Calu3 (cell line): ENCODE results near the gene ANKEF1. TPM values are rescaled to one million over a fixed set of nuclear protein-coding genes. Genes with fewer than 3 reads are reported as not detected.
"Not testable (repeated sequence)": the region's sequence is repeated elsewhere in the genome, so short reads cannot be mapped to it uniquely, and the experiment has no call there.

Experiments used
- BruUV-seq: library from RNA; stranded (reverse); fragments of 400-500 nt; replicated peaks from 2 replicates; lab custom pipeline; 2021; lab: Mats Ljungman, UMichigan
- CTCF ChIA-PET: fragments of 300-600 bp; sonication (Branson Sonifier 250); formaldehyde crosslinking; loops from one replicate; lab custom pipeline; 2022; ENCODE audit warnings: antibody characterized with exemption; lab: Charles Lee
- DNase-seq: peaks from one replicate; pipeline ENCODE4 v3.0.0; 2022
- H3K27ac Mint-ChIP-seq: one replicate; pipeline ENCODE4 v1.8.0; 2022; ENCODE audit warnings: mixed read lengths; ENCODE audit not compliant: unreplicated experiment
- H3K27me3 Mint-ChIP-seq: one replicate; pipeline ENCODE4 v1.8.0; 2022; ENCODE audit warnings: mixed read lengths; ENCODE audit not compliant: unreplicated experiment
- H3K36me3 Mint-ChIP-seq: one replicate; pipeline ENCODE4 v1.8.0; 2022; ENCODE audit warnings: mild to moderate bottlenecking, moderate library complexity, mixed read lengths; ENCODE audit not compliant: insufficient read depth, unreplicated experiment
- H3K4me1 Mint-ChIP-seq: one replicate; pipeline ENCODE4 v1.8.0; 2022; ENCODE audit warnings: mild to moderate bottlenecking, low read depth, mixed read lengths; ENCODE audit not compliant: unreplicated experiment
- H3K4me3 Mint-ChIP-seq: one replicate; pipeline ENCODE4 v1.8.0; 2022; ENCODE audit warnings: mild to moderate bottlenecking, low read depth, moderate library complexity, mixed read lengths; ENCODE audit not compliant: unreplicated experiment
- H3K9me3 Mint-ChIP-seq: one replicate; pipeline ENCODE4 v1.8.0; 2022; ENCODE audit warnings: low read depth, mixed read lengths; ENCODE audit not compliant: unreplicated experiment
- intact Hi-C: fragments of 100-400 bp; cut with micrococcal nuclease; formaldehyde crosslinking; loops from one replicate; pipeline ENCODE4 v1.10.0; 2022; ENCODE audit not compliant: unreplicated experiment
- total RNA-seq: library from RNA; stranded (reverse); gene quantifications from 2 replicates; pipeline ENCODE4 v1.2.3, GENCODE V29; 2022
- TF ChIP-seq, protein P1 (sequence below): fragments of 200-600 bp; IDR thresholded peaks from one replicate; pipeline ENCODE4 v1.8.0; 2022; ENCODE audit warnings: antibody characterized with exemption; ENCODE audit not compliant: unreplicated experiment

ANKEF1 gene
- total RNA-seq, 1 experiment from 2014 or later = 9.0 TPM

DNA sequence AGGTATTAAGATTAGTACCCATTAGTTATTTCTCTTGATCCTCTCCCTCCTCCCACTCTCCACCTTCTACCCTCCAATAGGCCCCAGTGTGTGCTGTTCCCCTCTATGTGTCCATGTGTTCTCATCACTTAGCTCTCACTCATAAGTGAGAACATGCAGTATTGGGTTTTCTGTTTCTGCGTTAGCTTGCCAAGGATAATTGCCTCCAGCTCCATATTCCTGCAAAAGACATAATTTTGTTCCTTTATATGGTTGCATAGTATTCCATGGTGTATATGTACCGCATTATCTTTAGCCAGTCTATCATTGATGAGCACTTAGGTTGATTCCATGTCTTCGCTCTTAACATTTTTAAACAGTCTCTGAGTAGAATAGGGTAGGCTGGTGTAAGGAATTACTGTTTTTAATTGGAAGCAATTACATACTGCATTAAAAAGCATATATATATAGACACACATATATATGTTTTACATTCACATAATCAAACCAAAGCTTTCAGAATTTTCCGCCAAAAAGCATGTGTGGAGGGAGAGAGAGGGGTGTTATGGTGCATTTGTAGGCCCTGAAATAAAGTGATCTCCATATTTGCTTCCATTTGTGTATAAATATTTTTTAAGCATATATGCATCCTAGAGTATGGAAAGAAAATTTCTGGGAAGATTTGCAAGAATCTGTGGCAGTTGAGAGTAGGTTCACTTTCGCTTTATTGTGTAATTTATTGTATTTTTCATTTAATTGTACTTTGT is 709 bp upstream of the ANKEF1 start:
- intact Hi-C loops = no loop called here

DNA sequence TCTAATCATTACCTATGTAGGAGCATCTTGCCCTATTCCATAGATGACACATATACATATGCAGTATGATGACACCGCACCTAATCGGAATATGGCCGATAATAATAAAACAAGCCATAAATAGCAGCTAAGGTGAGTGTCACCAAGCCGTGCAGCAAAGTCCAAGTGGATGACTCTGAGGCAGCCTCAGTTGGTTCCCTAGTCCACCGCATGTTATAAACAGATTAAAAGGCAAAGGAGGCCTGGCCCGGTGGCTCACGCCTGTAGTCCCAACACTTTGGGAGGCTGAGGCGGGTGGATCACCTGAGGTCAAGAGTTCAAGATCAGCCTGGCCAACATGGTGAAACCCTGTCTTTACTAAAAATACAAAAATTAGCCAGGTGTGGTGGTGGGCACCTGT is 1.5 kb downstream of the ANKEF1 start:
- BruUV-seq, H3K4me1 Mint-ChIP-seq, H3K9me3 Mint-ChIP-seq, H3K27ac Mint-ChIP-seq, CTCF ChIA-PET, H3K4me3 Mint-ChIP-seq, H3K27me3 Mint-ChIP-seq, DNase-seq: not testable (repeated sequence)
- peaks cover 22% of the 10 kb centered on the region for H3K36me3 Mint-ChIP-seq
- intact Hi-C loops = loop anchor here (5.0 kb wide), 1 partner anchor 36 kb away; no protein-coding TSS in a partner anchor

More for the DNA sequence above, 709 bp upstream of the ANKEF1 start:
- Mint-ChIP-seq H3K4me3 (no peak overlapping the region), H3K36me3 (peaks cover 13% of the 10 kb centered on the region), H3K4me1 (no peaks in the 10 kb centered on the region), H3K27me3 (no peaks in the 10 kb centered on the region), H3K9me3 (no peaks in the 10 kb centered on the region), H3K27ac (no peak overlapping the region)
- no TSS peak for BruUV-seq
- no peak for DNase-seq
- CTCF ChIA-PET = interaction anchor here (0.6 to 1.2 kb wide), 5 partner anchors 29 to 417 kb away, joined by 3 to 8 read pairs (median 5); no protein-coding TSS in a partner anchor
- TF ChIP-seq, protein P1, sequence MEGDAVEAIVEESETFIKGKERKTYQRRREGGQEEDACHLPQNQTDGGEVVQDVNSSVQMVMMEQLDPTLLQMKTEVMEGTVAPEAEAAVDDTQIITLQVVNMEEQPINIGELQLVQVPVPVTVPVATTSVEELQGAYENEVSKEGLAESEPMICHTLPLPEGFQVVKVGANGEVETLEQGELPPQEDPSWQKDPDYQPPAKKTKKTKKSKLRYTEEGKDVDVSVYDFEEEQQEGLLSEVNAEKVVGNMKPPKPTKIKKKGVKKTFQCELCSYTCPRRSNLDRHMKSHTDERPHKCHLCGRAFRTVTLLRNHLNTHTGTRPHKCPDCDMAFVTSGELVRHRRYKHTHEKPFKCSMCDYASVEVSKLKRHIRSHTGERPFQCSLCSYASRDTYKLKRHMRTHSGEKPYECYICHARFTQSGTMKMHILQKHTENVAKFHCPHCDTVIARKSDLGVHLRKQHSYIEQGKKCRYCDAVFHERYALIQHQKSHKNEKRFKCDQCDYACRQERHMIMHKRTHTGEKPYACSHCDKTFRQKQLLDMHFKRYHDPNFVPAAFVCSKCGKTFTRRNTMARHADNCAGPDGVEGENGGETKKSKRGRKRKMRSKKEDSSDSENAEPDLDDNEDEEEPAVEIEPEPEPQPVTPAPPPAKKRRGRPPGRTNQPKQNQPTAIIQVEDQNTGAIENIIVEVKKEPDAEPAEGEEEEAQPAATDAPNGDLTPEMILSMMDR = no peak

DNA sequence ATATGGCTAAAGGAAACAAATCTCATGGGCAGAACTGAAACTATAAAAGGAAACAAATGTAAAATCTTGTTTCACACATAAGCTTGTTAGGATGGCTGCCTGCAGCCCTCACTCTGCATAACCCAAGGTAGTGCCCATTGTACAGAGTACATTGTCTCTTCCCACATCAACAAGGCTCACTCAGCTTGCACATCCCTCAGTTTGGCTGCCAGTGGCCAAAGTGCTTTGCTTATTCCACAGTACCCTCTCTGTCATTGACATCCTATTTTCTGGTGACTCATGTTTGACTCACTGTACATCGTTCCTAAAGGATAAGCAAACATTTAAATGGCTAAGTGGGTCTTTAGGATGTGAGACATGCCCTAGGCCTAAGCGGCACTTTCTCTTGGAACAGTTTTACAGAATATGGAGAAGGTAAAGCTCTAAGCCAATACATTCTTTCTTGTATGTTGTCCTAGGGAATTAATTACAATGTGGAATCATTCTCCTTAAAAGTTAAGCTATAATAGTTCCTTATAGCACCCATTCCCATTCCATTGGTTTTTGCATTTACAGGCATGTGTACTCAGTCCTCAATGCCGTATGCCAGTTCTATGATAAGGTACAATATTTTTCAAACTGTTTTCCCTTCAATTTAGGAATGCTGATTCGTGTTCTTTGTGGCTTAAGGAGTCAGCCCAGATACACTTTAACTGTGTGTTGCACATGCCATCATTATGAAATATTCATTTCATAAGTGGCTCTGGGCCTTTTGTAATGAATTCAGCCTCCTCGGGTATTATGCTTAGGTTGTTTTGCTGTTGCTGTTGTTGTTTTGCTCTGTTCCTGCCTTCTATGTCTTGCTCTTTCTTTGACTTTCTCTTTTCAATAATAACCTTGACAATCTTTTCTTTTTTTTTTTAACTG is 5.5 kb downstream of the ANKEF1 start:
- intact Hi-C loops = no loop called here
- Mint-ChIP-seq H3K9me3 (no peaks in the 10 kb centered on the region), H3K27ac (no peak overlapping the region), H3K4me3 (no peak overlapping the region), H3K27me3 (no peaks in the 10 kb centered on the region), H3K4me1 (no peaks in the 10 kb centered on the region), H3K36me3 (peaks cover 16% of the 10 kb centered on the region)
- TF ChIP-seq, protein P1 = no peak
- CTCF ChIA-PET = no interaction called here
- no peak for DNase-seq
- BruUV-seq = no TSS peak

DNA sequence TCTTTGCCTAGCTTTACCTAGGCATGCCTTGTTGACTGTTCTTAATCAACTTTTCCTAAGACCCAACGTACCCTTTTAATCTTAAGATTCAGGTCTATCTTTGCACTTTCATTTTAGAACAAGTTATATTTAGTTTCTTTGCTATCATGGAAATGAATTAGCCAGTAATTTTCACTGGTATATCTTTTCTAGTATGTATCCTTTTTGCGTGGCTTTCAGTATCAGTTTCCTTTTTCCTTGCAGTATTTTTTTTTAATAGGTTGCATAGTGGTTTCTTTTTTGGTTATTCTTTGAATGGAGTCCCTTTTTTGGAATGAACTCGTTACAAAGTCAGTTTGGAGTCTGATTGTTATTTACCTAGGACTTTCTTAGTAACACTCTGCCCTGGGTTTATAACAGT is 7.3 kb downstream of the ANKEF1 start:
- H3K9me3 Mint-ChIP-seq = no peaks in the 10 kb centered on the region
- H3K27ac Mint-ChIP-seq = no peak overlapping the region
- H3K4me3 Mint-ChIP-seq = no peak overlapping the region
- TF ChIP-seq, protein P1 = no peak
- DNase-seq = no peak
- intact Hi-C loops = no loop called here
- peaks cover 9% of the 10 kb centered on the region for H3K36me3 Mint-ChIP-seq
- no TSS peak for BruUV-seq
- H3K27me3 Mint-ChIP-seq = no peaks in the 10 kb centered on the region
- no peaks in the 10 kb centered on the region for H3K4me1 Mint-ChIP-seq
- CTCF ChIA-PET = no interaction called here
